Suppressor macrophage treated with lipopolysaccharide for 4 hours (primary cell): Measurements from ENCODE around the gene TBCK.
"Not testable (repeated sequence)": the region's sequence is repeated elsewhere in the genome, so short reads cannot be mapped to it uniquely, and the experiment has no call there.

Experiments
- DNase-seq: peaks from one replicate; pipeline ENCODE4 v3.0.0-alpha.2; 2020

TBCK gene

GRCh38 chr4:106315968-106316772, at the start of gene TBCK, which contains the start of gene AIMP1:
TBCK (minus strand) TSS chr4:106316209; CDS start chr4:106308960, 7,249 bp downstream.
AIMP1 (plus strand) TSS chr4:106316550; CDS start chr4:106325010, 8,460 bp downstream.
- peak; percentile 94 for DNase-seq

- DNase-seq, result peak; percentile 73
Observed at GRCh38 chr4:106365613-106366012, 49.6 kb upstream of the TBCK start.

- no peak for DNase-seq
Observed at GRCh38 chr4:106364282-106364681, 48.3 kb upstream of the TBCK start.

- no peak for DNase-seq
Observed at GRCh38 chr4:106362086-106362825, 46.2 kb upstream of the TBCK start.

DNA sequence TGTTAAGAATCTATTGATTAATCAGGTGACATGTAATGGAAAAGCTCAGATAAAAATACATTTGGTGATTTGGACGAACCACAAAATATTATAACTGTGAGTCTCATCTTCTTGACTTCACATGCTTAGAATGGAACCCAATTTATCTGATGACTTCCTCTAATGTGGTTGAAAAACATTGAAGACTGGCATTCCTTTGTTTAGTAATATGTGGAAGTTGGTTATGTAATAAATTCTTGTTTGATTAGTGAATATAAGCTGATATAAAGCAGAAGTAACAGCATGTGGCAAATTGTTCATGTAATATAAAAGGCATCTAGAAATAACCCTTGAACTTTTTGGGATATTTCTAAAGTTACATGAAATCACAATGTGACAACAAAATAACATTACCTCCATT, 42.9 kb upstream of the TBCK start:
- peak; percentile 30 for DNase-seq

DNA sequence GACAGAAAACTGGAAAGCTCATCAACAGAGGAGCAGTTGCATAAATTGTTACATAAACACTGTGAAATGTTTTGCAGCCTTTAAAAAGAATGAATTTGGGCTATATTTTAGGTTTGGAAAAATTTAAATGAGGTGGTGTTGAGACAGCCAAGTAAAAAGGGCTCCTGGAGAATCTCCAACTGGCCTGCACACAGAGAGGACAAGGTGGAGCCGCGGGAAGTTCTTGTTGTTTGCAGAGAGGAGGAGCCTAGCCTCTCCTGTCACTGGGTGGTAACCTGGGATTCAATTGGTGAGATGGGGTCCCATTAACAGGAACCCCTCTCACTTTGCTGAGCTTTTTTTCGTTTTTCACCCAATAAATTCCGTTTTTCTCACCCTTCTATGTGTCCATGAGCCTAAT, 39.2 kb upstream of the TBCK start:
- no peak for DNase-seq

GRCh38 chr4:106353786-106354185, 37.8 kb upstream of the TBCK start:
- DNase-seq, result no peak

- DNase-seq, result no peak
Observed at GRCh38 chr4:106351016-106351415, 35.0 kb upstream of the TBCK start.

DNA sequence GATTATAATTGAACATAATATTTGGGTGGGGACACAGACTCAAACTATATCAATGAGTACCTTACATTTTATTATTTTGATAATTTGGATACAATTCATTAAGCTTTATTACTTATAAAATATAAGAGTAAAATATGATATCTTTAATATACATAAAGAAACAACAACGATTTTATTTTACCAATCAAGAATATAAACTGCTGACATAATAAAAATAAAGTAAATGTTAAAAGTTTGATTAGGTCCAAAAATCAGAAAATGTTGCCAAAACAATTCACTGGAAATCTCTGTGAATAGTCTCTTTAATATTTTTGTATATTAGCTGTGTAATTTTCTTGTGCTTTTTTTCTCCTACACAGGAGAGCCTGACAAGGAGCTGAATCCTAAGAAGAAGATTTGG, 31.2 kb upstream of the TBCK start:
- DNase-seq, result no peak

DNA sequence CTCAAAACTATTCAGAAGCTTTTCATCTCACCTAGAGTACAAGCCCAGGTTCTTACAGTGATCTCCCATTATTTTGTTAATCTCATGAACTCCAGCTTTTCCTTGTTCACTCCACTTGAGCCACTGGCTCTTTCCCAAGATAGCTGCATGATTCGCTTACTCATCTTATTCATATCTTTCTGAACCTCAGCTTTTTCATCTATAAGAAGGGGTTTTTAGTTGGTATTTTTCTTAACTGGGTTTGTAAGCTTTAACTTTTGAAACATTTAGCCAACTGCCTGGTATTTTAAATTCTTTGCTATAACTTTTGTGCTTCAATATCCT, 28.6 kb upstream of the TBCK start:
- no peak for DNase-seq

DNA sequence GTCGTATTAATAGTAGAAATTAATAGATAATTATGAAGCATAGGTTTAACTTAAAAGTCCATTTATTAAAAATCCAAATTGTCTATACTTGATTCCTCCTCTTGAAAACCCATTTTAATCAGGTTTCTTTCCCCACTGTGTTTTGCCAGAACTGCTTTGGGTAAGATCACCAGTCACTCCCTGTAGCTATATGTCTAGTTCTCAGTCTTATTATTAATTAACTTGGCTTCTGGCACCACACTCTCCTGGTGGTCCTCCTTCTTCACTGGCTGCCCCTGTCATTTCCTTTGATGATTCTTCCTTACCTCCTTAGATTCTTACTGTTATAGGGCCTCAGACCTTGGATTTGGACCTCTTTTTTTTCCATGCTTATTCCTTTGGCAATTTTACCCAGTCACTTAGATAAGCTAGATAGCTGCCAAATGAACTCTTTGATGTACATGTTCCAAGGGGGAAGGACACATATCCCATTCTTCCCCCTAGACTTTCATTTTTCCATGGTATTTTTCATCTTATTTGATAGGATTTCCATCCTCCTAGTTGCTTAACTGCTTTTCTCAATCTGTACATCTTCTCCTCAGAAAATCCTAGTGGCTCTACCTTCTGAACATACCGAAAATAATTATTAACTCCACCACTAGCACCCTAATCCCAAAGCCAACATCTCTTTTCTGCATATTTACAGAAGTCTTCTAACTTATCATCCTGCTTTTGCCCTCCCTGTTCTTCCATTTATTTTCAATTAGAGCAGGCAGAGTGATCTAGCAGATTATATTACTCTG, 28.0 kb upstream of the TBCK start:
- DNase-seq, result no peak

DNA sequence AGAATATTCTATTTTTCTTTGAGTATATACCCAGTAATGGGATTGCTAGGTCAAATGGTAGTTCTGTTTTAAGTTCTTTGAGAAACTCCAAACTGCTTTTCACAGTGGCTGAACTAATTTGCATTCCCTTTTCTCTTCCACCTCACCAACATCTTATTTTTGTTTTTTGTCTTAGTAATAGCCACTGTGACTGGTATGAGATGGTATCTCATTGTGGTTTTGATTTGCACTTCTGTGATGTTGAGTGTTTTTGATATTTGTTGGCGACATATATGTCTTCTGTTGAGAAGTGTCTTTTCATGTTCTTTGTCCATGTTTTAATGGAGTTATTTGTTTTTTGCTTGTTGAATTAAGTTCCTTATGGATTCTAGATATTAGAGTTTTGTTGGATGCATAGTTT, 24.8 kb upstream of the TBCK start:
- DNase-seq, result no peak

- DNase-seq, result no peak
Observed at GRCh38 chr4:106339431-106339830, 23.4 kb upstream of the TBCK start.

DNA sequence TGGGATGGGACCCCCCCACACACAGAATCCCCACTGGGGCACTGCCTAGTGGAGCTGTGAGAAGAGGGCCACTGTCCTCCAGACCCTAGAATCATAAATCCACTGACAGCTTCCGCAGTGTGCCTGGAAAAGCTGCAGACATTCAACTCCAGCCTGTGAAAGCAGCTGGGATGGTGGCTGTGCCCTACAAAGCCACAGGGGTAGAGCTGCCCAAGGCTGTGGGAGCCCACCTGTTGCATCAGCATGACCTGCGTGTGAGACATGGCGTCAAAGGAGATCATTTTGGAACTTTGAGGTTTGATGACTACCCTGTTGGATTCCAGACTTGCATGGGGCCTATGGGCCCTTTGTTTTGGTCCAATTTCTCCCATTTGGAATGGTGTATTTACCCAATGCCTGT, 22.7 kb upstream of the TBCK start:
- no peak for DNase-seq

DNA sequence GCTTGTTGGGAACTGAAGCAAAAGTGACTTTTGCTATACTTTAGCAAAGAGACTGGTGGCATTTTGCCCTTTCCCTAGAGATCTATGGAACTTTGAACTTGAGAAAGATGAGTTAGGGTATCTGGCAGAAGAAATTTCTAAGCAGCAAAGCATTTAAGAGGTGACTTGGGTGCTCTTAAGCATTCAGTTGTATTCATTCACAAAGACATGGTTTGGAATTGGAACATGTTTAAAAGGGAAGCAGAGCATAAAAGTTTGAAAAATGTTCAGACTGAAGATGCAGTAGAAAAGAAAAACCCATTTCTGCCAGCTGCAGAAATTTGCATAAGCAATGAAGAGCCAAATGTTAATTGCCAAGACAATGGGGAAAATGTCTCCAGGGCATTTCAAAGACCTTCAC, 21.9 kb upstream of the TBCK start:
- no peak for DNase-seq

- DNase-seq, result no peak
Observed at GRCh38 chr4:106336618-106337017, 20.6 kb upstream of the TBCK start.

DNA sequence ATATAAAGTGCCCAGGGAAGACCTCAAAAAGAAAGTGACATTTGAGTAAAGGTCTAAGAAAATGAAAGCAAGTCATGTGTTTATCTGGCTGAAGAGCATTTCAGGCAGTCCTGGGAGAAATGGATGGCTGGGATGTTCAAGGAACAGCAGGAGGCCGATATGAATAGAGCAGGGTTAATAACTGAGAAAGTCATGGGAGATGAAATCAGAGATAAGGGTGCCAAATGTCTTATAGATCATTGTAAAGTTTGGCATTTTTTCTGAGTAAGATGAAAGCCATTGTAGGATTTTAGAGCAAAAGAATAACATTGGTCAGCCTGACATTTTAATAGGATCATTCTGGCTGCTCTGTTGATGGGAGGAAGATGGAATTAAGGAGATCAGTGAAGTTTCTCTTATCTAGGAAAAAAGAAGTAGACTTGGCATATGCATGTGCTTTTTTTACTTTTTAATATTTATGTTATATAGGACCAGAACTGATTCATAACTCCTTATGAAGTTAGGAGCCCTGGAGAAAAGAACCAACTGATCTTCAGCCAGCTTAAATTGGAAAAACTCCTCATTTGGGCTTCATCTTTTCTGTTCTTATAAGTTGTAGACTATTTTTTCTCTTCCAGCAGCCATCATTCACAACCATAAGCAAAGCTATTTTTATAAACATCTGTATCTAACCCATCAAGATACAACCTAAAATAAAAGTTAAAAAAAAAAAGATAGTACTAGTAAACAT, 18.9 kb upstream of the TBCK start:
- no peak for DNase-seq

DNA sequence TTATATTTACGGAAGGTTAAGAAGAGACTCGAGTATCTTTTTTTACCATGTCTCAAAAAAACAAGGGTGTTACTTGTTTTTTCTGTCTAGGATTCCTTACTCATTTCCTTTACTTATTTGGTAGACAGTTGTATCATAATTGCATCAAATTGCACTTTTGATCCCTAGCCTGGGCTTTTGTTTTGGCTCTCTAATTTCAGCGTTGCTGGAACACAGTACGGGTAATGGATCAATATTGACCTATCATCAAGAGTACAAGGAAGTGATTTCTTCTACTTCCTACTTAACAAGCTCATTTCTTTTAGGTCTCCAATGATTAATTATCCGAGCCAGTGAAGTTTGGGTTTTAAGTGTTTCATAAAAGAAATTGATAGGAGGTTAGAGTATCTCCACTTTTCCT, 17.2 kb upstream of the TBCK start:
- no peak for DNase-seq

GRCh38 chr4:106329041-106329618, 13.1 kb upstream of the TBCK start:
- DNase-seq, result peak; percentile 30

- DNase-seq, result no peak
Observed at GRCh38 chr4:106325800-106326199, 9.8 kb upstream of the TBCK start.

DNA sequence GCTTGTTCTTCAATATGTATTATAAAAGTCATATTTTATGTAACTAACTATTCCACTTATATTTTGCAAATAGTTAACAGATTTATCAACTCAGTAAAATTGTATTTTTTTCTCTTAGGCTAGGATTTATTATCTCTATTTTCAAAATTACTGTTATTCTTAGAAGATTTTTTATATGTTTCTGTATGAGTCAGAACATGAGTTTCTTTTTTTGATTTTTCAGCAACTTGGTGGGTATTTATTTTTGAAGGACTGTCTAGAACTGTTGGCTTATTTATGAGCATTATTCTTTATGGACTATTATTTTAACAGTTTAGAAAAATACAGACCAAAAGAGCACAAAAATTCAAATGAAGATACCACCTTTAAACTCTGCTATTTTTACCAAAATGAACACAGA, 7.1 kb upstream of the TBCK start:
- no peak for DNase-seq

DNA sequence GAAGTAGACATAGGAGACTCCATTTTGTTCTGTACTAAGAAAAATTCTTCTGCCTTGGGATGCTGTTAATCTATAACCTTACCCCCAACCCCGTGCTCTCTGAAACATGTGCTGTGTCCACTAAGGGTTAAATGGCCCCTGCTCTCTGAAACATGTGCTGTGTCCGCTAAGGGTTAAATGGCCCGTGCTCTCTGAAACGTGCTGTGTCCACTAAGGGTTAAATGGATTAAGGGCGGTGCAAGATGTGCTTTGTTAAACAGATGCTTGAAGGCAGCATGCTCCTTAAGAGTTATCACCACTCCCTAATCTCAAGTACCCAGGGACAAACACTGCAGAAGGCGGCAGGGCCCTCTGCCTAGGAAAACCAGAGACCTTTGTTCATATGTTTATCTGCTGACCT, 5.8 kb upstream of the TBCK start:
- not testable (repeated sequence) for DNase-seq

- DNase-seq, result not testable (repeated sequence)
Observed at GRCh38 chr4:106321168-106321567, 5.2 kb upstream of the TBCK start.
